GM12801 (cell line): Measurements from ENCODE around the gene SLX4.

Source experiments
- TF ChIP-seq, protein P1 (sequence below): IDR thresholded peaks from one replicate; pipeline ENCODE4 v1.5.1; 2011; ENCODE audit warnings: control low read depth; ENCODE audit not compliant: insufficient read length; ENCODE audit errors: extremely low read depth

SLX4 gene

DNA sequence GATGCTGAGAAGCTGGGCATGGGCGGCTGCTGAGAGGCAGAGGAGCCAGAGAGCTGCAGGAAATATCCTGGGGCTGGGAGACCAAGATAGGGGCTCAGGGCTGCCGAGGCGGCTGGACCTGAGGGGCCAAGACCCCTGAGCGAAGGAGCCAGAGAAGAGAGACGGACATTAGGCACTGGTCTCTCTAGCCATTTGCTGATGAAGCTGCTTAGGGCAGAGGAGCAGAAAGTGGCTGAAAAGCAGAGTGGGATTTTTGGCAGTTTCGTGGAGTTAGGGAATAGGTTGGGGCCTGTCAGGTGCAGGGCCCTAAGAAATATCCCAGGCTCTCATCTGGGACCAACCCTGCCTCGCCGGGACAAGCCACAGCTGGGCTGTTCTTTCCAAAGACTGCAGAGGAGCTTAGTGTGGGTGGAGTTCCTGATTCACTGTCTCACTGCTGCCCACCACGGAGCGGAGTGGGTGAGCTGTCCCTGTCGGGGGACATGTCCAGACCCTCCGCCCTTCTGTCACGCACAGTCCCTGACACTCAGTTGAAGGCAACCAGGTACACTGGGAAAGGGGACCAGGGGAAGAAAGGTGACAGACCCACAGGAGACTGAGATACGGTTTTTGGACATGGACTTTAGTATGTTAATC is 31.8 kb upstream of the SLX4 start:
- TF ChIP-seq, protein P1, sequence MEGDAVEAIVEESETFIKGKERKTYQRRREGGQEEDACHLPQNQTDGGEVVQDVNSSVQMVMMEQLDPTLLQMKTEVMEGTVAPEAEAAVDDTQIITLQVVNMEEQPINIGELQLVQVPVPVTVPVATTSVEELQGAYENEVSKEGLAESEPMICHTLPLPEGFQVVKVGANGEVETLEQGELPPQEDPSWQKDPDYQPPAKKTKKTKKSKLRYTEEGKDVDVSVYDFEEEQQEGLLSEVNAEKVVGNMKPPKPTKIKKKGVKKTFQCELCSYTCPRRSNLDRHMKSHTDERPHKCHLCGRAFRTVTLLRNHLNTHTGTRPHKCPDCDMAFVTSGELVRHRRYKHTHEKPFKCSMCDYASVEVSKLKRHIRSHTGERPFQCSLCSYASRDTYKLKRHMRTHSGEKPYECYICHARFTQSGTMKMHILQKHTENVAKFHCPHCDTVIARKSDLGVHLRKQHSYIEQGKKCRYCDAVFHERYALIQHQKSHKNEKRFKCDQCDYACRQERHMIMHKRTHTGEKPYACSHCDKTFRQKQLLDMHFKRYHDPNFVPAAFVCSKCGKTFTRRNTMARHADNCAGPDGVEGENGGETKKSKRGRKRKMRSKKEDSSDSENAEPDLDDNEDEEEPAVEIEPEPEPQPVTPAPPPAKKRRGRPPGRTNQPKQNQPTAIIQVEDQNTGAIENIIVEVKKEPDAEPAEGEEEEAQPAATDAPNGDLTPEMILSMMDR = no peak

DNA sequence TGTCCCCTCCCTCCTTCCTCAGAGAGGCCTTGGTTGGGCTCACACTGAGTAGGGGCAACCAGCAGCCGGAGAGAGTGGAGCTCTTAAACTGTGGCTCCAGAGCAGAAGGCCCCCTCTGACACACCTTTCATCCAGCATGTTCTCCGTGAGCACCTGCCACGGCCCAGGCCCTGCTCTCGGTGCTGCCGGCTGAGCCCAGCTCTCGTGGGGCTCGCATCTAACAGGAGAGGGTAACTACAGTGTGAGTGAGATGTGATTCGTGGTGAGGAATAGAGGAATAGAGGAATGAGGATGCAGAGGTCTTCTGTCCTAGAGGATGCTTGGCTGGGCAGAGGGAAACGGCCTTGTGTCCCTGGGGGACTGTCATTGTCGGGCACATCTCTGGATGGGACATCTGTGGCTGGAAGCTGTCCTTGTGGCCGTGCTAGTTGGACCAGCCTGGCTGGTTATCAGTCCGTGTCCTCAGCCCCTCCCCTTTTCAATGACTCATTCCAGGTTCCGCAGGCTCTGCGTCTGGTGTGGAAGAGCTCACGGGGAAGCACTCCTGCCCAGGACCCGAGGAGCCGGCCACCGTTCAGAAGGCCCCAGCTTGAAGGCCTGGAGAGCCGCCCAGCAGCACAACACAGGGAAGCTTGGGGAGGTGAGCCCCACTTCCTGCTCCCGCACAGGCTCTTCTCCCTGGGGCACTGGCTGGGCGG is 31.1 kb upstream of the SLX4 start:
- TF ChIP-seq, protein P1 = no peak

DNA sequence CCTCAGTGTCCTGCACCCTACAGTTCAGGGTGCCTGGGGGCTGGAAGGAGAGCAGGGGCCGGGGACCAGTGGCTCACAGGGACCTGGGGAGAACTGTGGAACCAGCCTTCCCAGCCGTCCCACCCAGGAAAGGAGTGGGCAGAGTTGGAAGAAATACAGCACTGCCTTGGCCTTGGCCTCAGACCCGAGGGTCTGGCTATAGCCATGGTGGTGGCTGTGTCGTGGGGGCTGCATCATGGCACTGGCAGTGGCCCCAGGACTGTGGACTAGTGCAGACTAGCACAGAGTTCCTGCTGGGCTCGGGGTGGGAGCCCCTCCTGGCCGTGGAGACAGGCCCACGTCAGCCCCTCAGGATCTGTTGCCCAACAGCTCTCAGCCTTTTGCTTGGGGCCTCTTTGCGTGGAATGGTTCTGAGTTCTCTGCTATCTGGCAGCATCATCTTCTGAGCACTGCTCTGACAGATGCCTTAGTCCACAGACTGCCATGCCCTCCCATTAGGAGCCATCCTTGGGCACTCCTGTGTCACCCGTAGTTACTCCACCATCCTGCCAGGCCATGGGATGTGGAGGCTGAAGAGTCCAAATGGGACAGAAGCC is 30.5 kb upstream of the SLX4 start:
- TF ChIP-seq, protein P1 = no peak

DNA sequence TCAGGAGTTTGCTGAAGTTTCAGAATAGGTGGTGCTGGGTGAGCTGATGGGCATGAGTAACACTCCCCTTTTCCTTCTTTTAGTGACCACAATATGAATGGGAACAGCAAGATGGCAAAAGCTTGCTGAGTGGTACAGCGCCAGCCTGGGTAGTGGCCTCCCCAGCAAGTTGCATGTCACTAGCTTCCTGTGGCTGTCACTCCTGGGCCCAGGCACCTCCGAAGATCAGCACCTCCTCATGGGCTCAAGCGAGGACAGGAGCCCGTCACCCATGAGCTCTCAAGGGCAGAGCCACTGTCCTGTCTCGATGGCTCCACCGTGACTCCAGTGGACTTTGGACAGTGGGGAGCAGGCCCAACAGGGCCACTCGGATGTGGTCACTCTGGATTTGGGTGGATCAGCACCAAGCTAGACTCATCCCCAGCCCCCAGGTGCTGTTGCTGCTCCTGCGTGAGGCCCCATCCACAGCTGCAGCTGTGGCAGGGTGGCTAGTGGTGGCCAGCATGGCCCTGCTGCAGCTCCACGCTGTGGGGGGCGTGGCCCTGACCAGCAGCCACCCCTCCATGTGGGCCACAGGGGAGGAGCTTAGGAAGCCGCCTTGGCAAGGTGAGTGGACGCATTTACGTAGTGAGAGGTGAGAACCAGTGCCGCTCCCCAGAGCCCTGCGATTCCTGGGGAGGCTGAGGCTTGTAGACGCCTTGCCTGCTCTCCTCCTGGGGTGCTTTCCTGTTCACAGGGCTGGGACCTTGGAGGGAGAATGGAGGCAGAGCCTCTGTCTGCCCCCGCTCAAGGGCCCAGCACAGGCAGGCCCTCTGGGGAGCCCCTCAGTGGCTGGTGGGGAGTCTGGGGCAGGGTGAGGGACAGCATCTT is 29.5 kb upstream of the SLX4 start:
- TF ChIP-seq, protein P1 = no peak

DNA sequence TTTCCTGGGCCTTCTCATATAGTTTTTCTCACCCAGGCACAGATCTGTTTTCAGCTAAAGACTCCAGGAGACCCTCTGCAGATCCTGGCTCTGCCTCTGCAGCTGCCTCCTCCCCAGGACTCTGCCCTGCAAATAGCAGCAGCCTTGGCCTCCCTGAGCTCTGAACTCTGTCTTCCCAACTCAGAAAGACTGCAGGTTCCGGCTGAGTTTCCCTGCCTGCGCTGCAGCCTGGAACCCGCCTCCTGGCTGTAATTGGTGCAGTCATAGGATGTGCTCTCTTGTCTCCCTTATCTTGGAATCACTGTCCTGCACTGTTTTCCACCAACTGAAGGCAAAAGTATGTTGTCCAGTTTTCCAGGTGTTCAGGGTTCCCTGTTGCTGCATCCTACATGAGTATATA is 28.8 kb upstream of the SLX4 start:
- TF ChIP-seq, protein P1 = no peak

DNA sequence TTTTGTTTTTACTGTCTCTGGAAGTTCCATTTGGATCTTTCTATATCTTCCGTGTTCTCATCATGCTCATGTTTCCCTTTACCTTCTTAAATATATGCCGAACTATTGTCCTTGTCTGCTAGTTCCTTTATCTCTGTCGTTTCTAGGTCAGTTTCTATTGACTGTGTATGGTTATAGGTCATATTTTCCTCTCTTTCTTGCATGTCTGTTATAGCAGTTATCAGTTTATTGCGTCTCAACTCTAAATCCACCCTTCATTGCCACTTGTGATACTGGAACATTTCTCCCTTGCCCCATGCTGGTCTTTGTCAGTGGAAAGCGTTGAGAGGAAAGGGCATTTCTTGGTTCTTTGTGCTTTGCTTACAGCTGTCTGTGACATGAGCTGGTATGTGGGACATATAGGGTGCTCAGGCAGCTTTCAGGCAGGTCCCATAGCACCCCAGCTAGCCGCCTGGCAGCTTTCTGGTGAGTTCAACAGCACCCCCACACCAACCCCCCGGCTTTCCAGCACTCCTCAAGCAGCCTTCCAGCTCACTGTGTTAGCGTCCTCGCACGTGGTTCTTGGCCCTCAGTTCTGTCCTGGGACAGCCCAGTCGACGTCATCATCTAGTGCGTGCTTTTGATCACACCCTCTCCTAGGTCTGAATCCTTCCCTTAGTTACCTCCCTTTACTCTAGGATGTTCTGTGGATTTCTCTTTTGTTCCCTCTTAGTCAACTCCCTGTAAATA is 27.7 kb upstream of the SLX4 start:
- TF ChIP-seq, protein P1 = no peak
